ENCODE measurements around the gene PPP1R8.

PPP1R8 gene

GRCh38 chr1:27884006-27884954 is 53.7 kb downstream of the PPP1R8 start:
- no peak for TF ChIP-seq CTCF (IDR thresholded peaks at IDR 0.05; ENCODE audit: extremely low read depth, insufficient read depth, missing control alignments)
- DNase-seq (ENCODE audit: low spot score) = peak; percentile 62
- in situ Hi-C loops (cut with MboI; ENCODE audit: low pct_unique_long_range_greater_than_20kb, low sequenced_read_pairs, unreplicated experiment) = no loop called here

- TF ChIP-seq CTCF (IDR thresholded peaks at IDR 0.05; ENCODE audit: extremely low read depth, insufficient read depth, missing control alignments) = no peak
- in situ Hi-C loops (cut with MboI; ENCODE audit: low pct_unique_long_range_greater_than_20kb, low sequenced_read_pairs, unreplicated experiment) = no loop called here
- DNase-seq (ENCODE audit: low spot score) = no peak
These were observed 54.5 kb downstream of the PPP1R8 start for GRCh38 chr1:27885114-27885528.

GRCh38 chr1:27885621-27886352 is 55.2 kb downstream of the PPP1R8 start:
- no peak for TF ChIP-seq CTCF (IDR thresholded peaks at IDR 0.05; ENCODE audit: extremely low read depth, insufficient read depth, missing control alignments)
- DNase-seq (ENCODE audit: low spot score) = no peak
- in situ Hi-C loops (cut with MboI; ENCODE audit: low pct_unique_long_range_greater_than_20kb, low sequenced_read_pairs, unreplicated experiment) = no loop called here

GRCh38 chr1:27886353-27886679 is 55.7 kb downstream of the PPP1R8 start:
- no peak for TF ChIP-seq CTCF (IDR thresholded peaks at IDR 0.05; ENCODE audit: extremely low read depth, insufficient read depth, missing control alignments)
- in situ Hi-C loops (cut with MboI; ENCODE audit: low pct_unique_long_range_greater_than_20kb, low sequenced_read_pairs, unreplicated experiment) = no loop called here
- no peak for DNase-seq (ENCODE audit: low spot score)

- no peak for DNase-seq (ENCODE audit: low spot score)
- TF ChIP-seq CTCF (IDR thresholded peaks at IDR 0.05; ENCODE audit: extremely low read depth, insufficient read depth, missing control alignments) = no peak
- in situ Hi-C loops (cut with MboI; ENCODE audit: low pct_unique_long_range_greater_than_20kb, low sequenced_read_pairs, unreplicated experiment) = no loop called here
These were observed 56.2 kb downstream of the PPP1R8 start for GRCh38 chr1:27886744-27887143.

GRCh38 chr1:27887215-27888021 is 56.8 kb downstream of the PPP1R8 start:
- no peak for DNase-seq (ENCODE audit: low spot score)
- TF ChIP-seq CTCF (IDR thresholded peaks at IDR 0.05; ENCODE audit: extremely low read depth, insufficient read depth, missing control alignments) = no peak

More at GRCh38 chr1:27887215-27888021, 56.8 kb downstream of the PPP1R8 start:
- in situ Hi-C loops (cut with MboI; ENCODE audit: low pct_unique_long_range_greater_than_20kb, low sequenced_read_pairs, unreplicated experiment) = no loop called here
